ENCODE measurements around the gene UNCX. TPM values are rescaled to one million over a fixed set of nuclear protein-coding genes. Genes with fewer than 3 reads are reported as not detected.
"Not testable (repeated sequence)": the region's sequence is repeated elsewhere in the genome, so short reads cannot be mapped to it uniquely, and the experiment has no call there.

Gene UNCX
- total and polyA plus RNA-seq, 2 donors = not detected

DNA sequence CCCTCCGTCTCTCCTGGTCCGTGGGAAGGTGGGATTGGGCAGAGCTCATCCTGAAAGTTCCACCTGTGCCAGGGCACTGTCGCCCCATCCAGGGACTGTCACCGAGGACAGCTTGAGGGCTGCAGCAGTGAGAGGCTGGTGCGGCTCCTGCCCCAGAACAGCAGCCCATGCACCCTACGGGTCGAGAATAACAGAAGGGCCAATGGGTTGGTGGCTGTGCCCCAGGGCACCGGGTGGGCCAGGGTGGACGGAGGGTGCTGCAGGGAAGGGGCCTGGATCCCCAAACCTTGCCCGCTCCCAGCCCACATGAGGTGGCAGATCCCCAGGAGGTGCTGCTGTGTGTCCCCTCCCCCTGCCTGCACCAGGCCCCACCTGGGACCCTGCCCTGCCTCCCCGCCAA lies 23.9 kb downstream of the UNCX start:
- Histone ChIP-seq H3K4me3 (ENCODE audit: low read depth, low read length) (no peak overlapping the region), H3K27ac (ENCODE audit: low read depth) (no peak overlapping the region), H3K4me1 (ENCODE audit: insufficient read depth) (no peaks in the 10 kb centered on the region), H3K36me3 (ENCODE audit: insufficient read depth) (no peaks in the 10 kb centered on the region)
- WGBS = 80% methylated on average over 11 of the region's 11 CpGs
- DNase-seq (ENCODE audit: extremely low spot score) = no peak

DNA sequence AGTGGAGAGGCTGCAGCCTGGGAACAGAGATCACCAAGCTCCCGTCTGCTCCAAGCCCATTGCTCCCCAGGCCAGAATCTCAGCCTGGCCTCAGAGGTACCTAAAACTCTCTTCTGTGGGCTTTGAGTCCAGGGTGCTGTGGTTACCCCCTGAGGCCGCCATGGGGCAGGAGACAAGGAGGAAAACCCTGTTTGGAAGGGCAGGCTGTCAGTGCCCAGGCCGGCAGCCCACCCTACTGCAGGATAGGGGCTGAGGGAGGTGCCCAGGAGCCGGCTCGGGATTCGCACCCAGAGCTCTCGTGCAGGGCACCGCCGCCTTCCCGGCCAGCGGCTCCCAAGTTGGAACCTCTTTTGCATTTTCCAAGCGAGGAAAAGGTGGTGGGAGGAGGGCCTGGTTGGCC lies 24.5 kb downstream of the UNCX start:
- Histone ChIP-seq H3K36me3 (ENCODE audit: insufficient read depth) (no peaks in the 10 kb centered on the region), H3K4me1 (ENCODE audit: insufficient read depth) (no peaks in the 10 kb centered on the region), H3K27ac (ENCODE audit: low read depth) (no peak overlapping the region), H3K4me3 (ENCODE audit: low read depth, low read length) (no peak overlapping the region)
- 60% methylated on average over 12 of the region's 12 CpGs for WGBS
- no peak for DNase-seq (ENCODE audit: extremely low spot score)

DNA sequence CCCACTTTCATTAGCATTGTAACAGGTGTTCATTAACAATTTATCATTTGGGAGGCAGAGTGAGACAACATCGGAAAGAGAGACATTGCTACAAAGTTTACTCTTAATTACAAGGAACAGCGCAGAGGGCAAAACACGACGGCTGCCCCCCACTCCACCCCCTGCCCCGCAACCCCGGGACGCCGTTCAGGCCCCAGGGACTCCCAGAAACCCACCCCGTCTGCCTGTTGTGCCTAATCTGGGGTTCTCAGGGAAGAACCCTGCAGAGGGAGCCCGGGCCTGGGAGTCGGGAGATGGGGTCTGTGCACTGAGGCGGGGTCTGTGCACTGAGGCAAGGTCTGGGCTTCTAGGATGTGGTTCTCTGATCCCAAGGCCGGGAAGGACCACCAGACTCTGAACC lies 25.2 kb downstream of the UNCX start:
- WGBS = 59% methylated on average over 13 of the region's 13 CpGs
- DNase-seq (ENCODE audit: extremely low spot score) = no peak
- H3K4me3 ChIP-seq (ENCODE audit: low read depth, low read length) = no peak overlapping the region
- H3K27ac ChIP-seq (ENCODE audit: low read depth) = no peak overlapping the region
- no peaks in the 10 kb centered on the region for H3K4me1 ChIP-seq (ENCODE audit: insufficient read depth)
- H3K36me3 ChIP-seq (ENCODE audit: insufficient read depth) = no peaks in the 10 kb centered on the region

DNA sequence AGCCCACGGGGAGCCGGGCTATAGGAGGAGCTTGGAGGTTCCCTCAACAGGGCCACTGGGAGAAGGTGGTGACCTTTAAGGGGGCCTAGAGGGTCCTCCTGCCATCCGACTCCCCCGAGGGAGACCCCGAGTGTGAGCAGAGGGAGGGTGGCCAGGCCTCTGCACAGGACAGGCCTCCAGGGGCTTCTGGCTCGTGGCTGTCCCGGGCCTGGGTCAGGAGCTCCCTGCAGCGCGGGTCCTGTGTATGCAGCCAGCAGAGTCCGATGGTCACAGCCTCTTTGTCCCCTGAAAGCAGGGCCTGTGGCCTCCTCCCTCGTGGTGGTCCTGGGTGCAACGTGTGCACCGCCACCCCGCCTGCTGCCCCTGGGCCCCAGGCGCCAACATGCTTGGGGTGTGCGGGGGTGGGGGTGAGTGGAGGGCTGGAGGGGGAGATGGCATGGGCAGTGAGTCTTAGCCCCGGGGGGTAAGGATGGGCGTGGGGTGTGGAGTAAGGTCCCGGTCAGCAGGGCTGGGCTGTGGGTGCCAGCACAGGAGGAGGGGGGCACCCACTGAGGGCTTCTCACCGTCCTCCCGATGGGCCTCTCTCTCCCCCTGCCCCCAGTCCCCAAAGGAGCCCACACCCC lies 27.1 kb downstream of the UNCX start:
- Histone ChIP-seq H3K4me3 (ENCODE audit: low read depth, low read length) (no peak overlapping the region), H3K27ac (ENCODE audit: low read depth) (no peak overlapping the region), H3K36me3 (ENCODE audit: insufficient read depth) (no peaks in the 10 kb centered on the region), H3K4me1 (ENCODE audit: insufficient read depth) (no peaks in the 10 kb centered on the region)
- DNase-seq (ENCODE audit: extremely low spot score) = no peak
- 60% methylated on average over 21 of the region's 21 CpGs for WGBS

DNA sequence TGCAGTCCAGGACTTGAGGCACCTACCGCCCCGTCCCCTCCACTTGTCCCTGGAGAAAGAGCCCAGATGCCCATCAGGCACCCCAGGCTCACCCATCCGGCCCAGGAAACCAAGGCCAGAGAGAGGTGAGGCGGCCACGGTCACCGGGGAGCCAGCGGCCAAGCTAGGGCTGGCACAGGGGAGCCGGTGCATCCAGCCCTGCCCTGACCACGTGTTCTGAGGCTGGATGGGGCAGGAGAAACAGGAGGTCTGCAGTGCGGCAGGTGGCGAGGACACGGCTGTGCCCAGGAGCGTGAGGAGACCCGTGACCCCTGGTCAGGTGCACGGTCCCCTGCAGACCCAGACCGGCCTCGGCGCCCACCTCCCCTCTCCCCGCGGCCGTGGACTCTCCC lies 27.6 kb downstream of the UNCX start:
- WGBS = 60% methylated on average over 21 of the region's 21 CpGs

DNA sequence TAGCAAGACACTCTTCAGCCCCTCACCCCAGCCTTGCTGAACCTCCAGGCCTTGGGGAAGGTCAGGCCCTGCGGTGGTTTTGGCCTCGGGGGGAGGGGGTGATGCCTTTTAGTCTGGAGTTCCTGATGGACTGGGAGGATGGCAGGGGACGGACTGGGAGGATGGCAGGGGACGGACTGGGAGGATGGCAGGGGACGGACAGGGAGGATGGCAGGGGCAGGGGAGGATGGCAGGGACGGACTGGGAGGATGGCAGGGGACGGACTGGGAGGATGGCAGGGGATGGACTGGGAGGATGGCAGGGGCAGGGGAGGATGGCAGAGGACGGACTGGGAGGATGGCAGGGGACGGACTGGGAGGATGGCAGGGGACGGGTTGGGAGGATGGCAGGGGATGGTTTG lies 28.4 kb downstream of the UNCX start:
- not testable (repeated sequence) for H3K4me1 ChIP-seq (ENCODE audit: insufficient read depth); H3K4me3 ChIP-seq (ENCODE audit: low read depth, low read length); DNase-seq (ENCODE audit: extremely low spot score); H3K36me3 ChIP-seq (ENCODE audit: insufficient read depth); H3K27ac ChIP-seq (ENCODE audit: low read depth)
- 69% methylated on average over 10 of the region's 10 CpGs for WGBS

More for the DNA sequence above, 27.6 kb downstream of the UNCX start:
- no peak overlapping the region for H3K27ac ChIP-seq (ENCODE audit: low read depth)
- H3K4me3 ChIP-seq (ENCODE audit: low read depth, low read length) = no peak overlapping the region
- no peaks in the 10 kb centered on the region for H3K36me3 ChIP-seq (ENCODE audit: insufficient read depth)
- H3K4me1 ChIP-seq (ENCODE audit: insufficient read depth) = no peaks in the 10 kb centered on the region
- no peak for DNase-seq (ENCODE audit: extremely low spot score)

DNA sequence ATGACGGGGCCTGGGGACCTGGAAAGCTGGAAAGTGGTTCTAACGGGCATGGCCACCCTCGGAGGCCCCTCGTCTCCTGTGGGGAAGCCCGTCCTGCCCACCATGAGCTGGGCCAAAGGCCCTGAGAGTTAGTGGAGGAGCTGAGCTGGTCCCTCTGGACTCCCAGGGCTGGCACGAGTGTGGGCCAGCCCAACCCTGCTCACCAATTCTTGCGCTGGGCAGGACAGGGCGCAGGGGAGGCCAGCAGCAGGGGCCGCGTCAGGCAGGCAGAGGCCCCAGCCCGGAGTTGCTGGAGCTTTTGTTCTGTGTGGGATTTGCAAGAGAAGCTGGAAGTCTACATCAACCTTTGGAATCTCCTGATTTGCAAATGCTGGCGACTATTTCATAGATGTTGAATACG lies 29.8 kb downstream of the UNCX start:
- WGBS = 74% methylated on average over 13 of the region's 13 CpGs
- no peak overlapping the region for H3K27ac ChIP-seq (ENCODE audit: low read depth)
- no peak overlapping the region for H3K4me3 ChIP-seq (ENCODE audit: low read depth, low read length)
- no peaks in the 10 kb centered on the region for H3K36me3 ChIP-seq (ENCODE audit: insufficient read depth)
- DNase-seq (ENCODE audit: extremely low spot score) = no peak
- no peaks in the 10 kb centered on the region for H3K4me1 ChIP-seq (ENCODE audit: insufficient read depth)

DNA sequence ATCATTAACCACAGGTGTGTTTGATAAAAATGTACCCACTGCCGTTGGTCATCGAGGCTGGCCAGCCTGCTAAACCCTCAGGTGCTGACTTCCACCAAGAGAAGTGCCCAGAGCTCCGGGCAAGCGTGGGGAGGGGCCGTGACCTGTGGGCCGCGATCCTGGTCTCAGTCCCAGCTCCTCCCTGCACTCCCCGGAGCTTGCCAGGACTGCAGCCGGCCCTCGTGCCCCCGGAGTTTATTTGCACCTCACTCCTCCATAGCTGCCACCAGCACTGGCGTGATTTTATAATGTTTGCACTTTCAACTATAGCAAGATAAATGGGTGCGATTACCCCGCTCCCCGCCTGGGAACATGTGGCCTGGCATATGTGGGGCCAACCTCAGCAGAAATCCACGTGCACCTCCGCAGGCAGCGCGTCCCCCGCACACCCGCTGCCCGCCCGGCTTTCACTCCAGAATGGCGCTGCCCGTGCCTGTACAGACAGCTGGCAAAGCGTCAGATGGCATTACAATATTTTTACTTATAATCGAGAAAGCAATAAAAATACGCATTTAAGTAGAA lies 30.8 kb downstream of the UNCX start:
- no peak for DNase-seq (ENCODE audit: extremely low spot score)
- H3K36me3 ChIP-seq (ENCODE audit: insufficient read depth) = no peaks in the 10 kb centered on the region
- H3K4me3 ChIP-seq (ENCODE audit: low read depth, low read length) = no peak overlapping the region
- no peak overlapping the region for H3K27ac ChIP-seq (ENCODE audit: low read depth)
- 79% methylated on average over 28 of the region's 28 CpGs for WGBS
- H3K4me1 ChIP-seq (ENCODE audit: insufficient read depth) = no peaks in the 10 kb centered on the region

DNA sequence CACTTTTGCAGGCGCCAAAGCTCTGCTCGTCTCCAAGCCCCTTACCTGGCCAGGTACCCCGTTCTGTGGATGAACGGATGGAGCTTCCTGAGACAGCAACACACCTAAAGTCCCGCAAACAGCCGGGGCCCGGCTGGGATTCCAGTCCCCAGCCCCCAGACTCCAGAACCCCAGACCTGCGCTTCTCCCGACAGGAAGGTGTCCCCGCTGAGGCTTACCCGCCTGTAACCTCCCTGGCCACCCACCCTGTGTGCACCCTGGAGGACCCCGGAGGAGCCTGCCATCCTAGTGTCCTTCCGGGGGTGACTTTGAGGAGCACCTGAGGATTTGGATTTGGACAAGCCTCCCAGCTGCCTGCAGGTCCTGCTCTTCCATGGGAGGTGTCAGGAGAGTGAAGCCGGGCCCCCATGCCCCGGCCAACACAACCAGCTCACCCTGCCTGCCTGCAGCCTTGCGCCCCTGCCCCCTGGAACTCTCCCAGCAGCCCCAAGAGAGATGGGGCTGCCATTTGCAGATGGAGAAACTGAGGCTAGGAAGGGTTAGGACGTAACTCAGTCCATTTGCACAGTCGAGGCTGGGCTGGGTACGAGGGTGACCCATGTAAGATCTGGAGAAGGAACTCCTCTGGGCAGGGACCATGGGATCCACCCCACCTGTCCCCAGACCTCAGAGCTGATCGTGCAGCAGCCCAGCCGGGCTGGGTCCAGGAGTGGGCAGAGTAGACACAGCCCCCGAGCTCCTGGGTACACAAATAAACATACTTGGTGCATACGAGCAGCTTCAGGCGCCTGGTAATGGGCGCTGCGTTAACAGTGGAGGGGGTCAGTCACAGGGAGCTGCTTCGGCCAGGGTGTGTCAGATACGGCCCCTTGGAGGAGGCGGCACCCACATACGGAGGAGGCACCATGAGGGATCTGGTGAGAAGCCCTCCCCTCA lies 31.9 kb downstream of the UNCX start:
- no peak for DNase-seq (ENCODE audit: extremely low spot score)
- Histone ChIP-seq H3K4me1 (ENCODE audit: insufficient read depth) (no peaks in the 10 kb centered on the region), H3K36me3 (ENCODE audit: insufficient read depth) (no peaks in the 10 kb centered on the region), H3K27ac (ENCODE audit: low read depth) (no peak overlapping the region), H3K4me3 (ENCODE audit: low read depth, low read length) (no peak overlapping the region)
- WGBS = 64% methylated on average over 30 of the region's 30 CpGs

DNA sequence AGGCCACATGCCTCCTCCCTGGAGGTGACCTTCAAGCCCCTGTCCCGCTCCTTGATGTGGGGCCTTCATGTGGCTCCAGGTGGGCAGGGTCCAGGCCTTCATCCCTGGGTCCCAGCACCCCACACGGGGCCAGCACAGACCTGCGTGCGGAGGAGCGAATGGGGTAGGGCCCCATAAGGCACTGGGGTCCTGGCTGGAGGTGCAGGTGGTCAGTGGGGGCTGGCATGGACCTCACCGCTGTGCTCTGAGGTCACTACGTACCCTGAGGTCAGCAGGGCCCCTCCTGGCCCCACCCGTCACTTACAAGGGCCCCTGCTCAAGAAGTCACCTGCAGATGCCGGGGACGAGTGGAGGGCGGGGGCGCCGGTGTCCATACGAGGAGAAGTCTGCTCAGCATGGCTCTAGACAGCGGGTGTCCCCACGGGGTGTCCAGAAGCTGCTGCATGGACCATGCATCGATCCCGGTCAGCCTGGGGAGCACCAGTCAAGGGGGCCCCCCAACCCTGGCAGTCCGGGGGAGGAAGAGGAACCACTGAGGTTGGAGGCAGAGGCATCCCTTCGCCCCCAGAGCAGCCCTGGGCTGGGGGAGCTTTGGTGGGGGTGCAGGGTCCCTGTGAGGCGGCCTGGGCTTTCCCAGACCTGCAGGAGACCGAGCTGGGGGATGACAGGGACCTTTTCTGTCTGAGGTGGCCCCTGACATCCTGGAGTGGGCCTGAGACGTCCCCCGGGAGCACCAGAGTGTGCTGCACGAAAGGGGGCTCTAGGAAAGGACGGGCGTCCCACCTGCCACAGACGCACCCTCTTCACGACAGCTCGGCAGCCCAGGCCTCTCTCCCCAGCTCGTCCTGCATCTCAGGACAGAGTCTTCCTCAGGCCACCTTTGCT lies 34.6 kb downstream of the UNCX start:
- WGBS = 82% methylated on average over 31 of the region's 31 CpGs
- no peak overlapping the region for H3K27ac ChIP-seq (ENCODE audit: low read depth)
- DNase-seq (ENCODE audit: extremely low spot score) = no peak
- H3K4me1 ChIP-seq (ENCODE audit: insufficient read depth) = no peaks in the 10 kb centered on the region
- no peaks in the 10 kb centered on the region for H3K36me3 ChIP-seq (ENCODE audit: insufficient read depth)
- no peak overlapping the region for H3K4me3 ChIP-seq (ENCODE audit: low read depth, low read length)

DNA sequence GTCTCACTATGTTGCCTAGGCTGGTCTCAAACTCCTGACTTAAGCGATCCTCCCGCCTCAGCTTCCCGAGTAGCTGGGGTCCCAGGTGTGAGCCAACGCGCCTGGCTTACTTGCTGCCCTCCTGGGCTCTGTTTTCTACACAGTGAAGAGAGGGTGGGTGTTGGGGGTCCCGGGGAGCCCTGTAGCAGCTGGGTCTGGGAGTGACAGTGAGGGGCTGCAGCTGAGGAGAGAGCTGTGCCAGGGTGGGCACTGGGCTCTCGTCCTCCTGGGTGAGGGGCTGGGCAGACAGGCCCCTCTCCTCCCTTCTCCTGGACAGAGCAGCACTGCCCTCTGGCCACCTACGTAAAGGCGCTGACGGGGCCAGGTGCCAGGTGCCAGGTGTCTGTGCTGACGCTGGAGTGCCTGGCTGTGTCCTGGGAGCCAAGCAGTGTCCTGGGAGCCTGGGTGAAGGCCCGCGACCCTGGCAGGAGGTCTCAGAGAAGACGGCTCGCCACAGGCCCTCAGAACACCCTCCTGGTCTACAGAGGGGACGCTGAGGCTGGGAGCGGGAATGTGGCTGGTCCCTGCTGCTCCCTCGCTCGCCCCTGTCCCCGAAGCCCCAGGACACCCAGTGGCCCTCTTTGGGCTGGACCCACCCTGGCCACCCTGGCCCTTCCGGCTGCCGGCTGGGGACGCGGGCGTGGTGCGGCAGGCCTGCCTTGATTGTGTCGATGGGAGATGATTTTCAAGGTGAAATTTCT lies 35.6 kb downstream of the UNCX start:
- 82% methylated on average over 27 of the region's 27 CpGs for WGBS

DNA sequence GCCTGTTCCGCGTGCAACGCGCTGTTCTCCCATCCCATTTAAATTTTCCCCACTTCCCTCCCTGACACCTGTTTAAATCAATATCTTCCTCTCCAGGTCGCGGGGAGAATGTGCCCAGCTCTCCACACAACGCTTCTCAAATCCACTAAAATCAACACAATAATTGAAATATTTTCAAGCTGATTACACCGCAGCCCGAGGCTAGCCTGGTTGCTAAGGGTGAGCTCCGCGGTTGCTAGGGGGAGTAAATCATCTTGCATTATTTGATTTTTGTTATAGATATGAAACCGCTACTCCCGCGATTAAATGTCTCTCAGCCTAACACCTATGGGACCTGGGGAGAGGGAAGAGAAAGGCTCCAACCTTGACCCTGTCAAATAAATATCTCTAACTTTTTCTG lies 36.2 kb downstream of the UNCX start:
- no peaks in the 10 kb centered on the region for H3K4me1 ChIP-seq (ENCODE audit: insufficient read depth)
- no peaks in the 10 kb centered on the region for H3K36me3 ChIP-seq (ENCODE audit: insufficient read depth)
- 47% methylated on average over 14 of the region's 14 CpGs for WGBS
- no peak overlapping the region for H3K4me3 ChIP-seq (ENCODE audit: low read depth, low read length)
- DNase-seq (ENCODE audit: extremely low spot score) = no peak
- no peak overlapping the region for H3K27ac ChIP-seq (ENCODE audit: low read depth)

More for the DNA sequence above, 35.6 kb downstream of the UNCX start:
- H3K27ac ChIP-seq (ENCODE audit: low read depth) = no peak overlapping the region
- H3K36me3 ChIP-seq (ENCODE audit: insufficient read depth) = no peaks in the 10 kb centered on the region
- no peak overlapping the region for H3K4me3 ChIP-seq (ENCODE audit: low read depth, low read length)
- H3K4me1 ChIP-seq (ENCODE audit: insufficient read depth) = no peaks in the 10 kb centered on the region
- no peak for DNase-seq (ENCODE audit: extremely low spot score)

All from urinary bladder (tissue), 4 donors.